GM12891 (cell line): ENCODE measurements around the gene RTRAF.

Experiments used
- PAX5 ChIP-seq: IDR thresholded peaks from 2 replicates; pipeline ENCODE4 v1.6.1; 2011; ENCODE audit warnings: low read length, moderate library complexity, mild to moderate bottlenecking; ENCODE audit not compliant: insufficient read depth, severe bottlenecking
- POLR2A ChIP-seq: IDR thresholded peaks from 2 replicates; pipeline ENCODE4 v1.6.1; 2011; ENCODE audit warnings: low read depth, low read length, control low read depth
- POLR2AphosphoS5 ChIP-seq: IDR thresholded peaks from 2 replicates; pipeline ENCODE4 v1.6.1; 2011; ENCODE audit warnings: low read depth, low read length, control low read depth
- SPI1 ChIP-seq: IDR thresholded peaks from 2 replicates; pipeline ENCODE4 v1.6.1; 2011; ENCODE audit warnings: low read depth, low read length, control low read depth
- TAF1 ChIP-seq: IDR thresholded peaks from 2 replicates; pipeline ENCODE4 v1.6.1; 2011; ENCODE audit warnings: low read depth, low read length, control low read depth

GRCh38 chr14:51951656-51952055, 37.7 kb upstream of the RTRAF start:
- no peak for TF ChIP-seq POLR2A
- TF ChIP-seq POLR2AphosphoS5, result no peak
- no peak for TF ChIP-seq PAX5
- no peak for TF ChIP-seq TAF1
- TF ChIP-seq SPI1, result no peak
